ENCODE measurements around the gene KRT15. TPM values are rescaled to one million over a fixed set of nuclear protein-coding genes. Genes with fewer than 3 reads are reported as not detected.

The KRT15 gene
- total and polyA plus RNA-seq, 7 experiments from 2014 or later, result not detected

DNA sequence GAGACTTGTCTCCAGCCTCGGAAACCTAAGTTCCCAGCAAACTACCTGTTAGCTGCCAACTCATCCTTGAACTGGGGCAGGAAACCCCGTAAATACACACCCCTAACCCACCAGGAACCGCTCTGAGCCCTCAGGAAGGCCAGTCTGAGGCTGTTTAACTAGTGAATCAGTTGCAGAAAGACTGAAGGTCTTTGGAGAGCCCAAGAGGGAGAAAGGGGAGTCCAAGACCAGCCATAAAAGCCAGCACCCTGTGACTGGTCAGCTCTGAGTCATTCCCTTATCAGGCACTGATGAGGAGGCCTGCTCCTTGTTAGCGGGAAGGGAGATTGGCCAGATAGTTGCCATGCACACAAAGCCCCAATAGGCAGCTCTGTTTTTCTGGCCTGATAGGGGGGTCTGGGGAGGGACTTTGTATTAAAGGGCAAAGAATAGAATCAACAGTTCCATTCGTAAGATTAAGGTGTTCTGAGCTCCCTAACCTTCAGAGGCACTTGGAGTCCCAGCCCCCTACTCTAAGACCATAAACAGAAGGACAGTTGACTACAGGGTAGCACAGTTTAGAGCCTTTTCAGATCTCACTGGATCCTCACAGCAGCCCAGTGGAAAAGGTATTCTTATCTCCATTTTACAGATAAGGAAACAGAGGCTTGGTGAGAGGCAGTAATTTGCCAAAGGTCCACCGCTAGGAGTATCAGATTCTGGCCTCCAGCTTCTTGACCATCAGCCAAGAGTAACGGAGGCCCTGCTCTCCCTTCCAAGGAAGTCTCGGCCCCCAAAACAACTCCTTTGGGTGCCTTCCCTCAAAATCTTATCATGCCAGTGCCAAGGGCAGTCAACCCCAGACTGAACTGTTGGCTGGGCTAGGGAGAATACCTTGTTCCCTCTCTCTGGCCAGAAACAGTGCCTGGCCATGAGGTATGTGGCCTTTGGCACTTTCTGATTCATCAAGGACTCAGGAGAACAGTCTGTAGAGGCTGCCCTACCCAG, 11.7 kb upstream of the KRT15 start:
- Histone ChIP-seq H3K36me3 (ENCODE audit: control insufficient read depth in 2 of 3, insufficient read depth in 3 of 3, low read length in 3 of 3) (no peaks in the 10 kb centered on the region), H3K4me1 (ENCODE audit: control insufficient read depth in 2 of 2, insufficient read depth in 2 of 2, low read length in 2 of 2) (peaks cover 0 to 4% of the 10 kb centered on the region in 2 donors), H3K9me3 (ENCODE audit: control insufficient read depth in 2 of 3, low read length in 3 of 3) (no peaks in the 10 kb centered on the region), H3K4me3 (ENCODE audit: low read length) (no peak overlapping the region), H3K27ac (ENCODE audit: low read depth, low read length) (no peak overlapping the region), H3K27me3 (ENCODE audit: control insufficient read depth in 2 of 2, insufficient read depth in 2 of 2, low read length in 2 of 2) (peaks cover 3 to 23% of the 10 kb centered on the region in 2 donors)
- ChIA-PET POLR2A (no interaction called here), CTCF (interaction anchor here (1.1 kb wide), 1 partner anchor 18 kb away, joined by 3 read pairs; no protein-coding TSS in a partner anchor)
- ATAC-seq (no peak), DNase-seq (no peak)
- no peaks in the 10 kb centered on the region for H3K36me3 Mint-ChIP-seq
- no peak overlapping the region for H3K27ac Mint-ChIP-seq
- peaks cover 36 to 76% (median 41%) of the 10 kb centered on the region in 5 donors for H3K27me3 Mint-ChIP-seq
- no peaks in the 10 kb centered on the region for H3K9me3 Mint-ChIP-seq
- peaks cover 0 to 21% (median 4%) of the 10 kb centered on the region in 7 donors for H3K4me1 Mint-ChIP-seq
- no peak overlapping the region for H3K4me3 Mint-ChIP-seq
- intact Hi-C loops (cut with micrococcal nuclease), result no loop called here

DNA sequence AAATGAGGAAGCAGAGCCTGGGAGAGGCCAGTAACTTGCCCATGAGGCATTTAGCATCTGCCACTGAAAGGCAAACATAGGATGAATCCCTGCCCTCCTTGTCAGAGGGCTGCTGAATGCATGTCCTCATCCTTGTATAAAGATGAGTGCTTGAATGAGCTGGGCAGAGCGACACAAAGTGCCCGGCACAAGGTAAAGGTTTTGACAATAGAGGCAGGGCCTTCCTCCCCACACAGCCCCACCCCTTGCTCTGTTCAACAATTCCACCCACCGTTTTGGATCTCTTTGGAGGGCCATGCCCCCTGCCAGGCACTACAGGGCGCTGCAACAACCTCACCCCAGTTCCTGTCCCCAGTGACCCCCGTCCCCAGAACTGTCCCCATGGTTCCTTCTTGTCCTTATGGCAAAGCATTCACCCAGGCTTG, 10.8 kb upstream of the KRT15 start:
- Histone ChIP-seq H3K36me3 (ENCODE audit: control insufficient read depth in 2 of 3, insufficient read depth in 3 of 3, low read length in 3 of 3) (no peaks in the 10 kb centered on the region), H3K9me3 (ENCODE audit: control insufficient read depth in 2 of 3, low read length in 3 of 3) (no peaks in the 10 kb centered on the region), H3K4me1 (ENCODE audit: control insufficient read depth in 2 of 2, insufficient read depth in 2 of 2, low read length in 2 of 2) (peaks cover 0 to 4% of the 10 kb centered on the region in 2 donors), H3K27ac (ENCODE audit: low read depth, low read length) (no peak overlapping the region), H3K27me3 (ENCODE audit: control insufficient read depth in 2 of 2, insufficient read depth in 2 of 2, low read length in 2 of 2) (peaks cover 3 to 23% of the 10 kb centered on the region in 2 donors), H3K4me3 (ENCODE audit: low read length) (no peak overlapping the region)
- H3K36me3 Mint-ChIP-seq, result no peaks in the 10 kb centered on the region
- CTCF ChIA-PET, result interaction anchor here (1.1 kb wide), 1 partner anchor 19 kb away, joined by 4 read pairs; no protein-coding TSS in a partner anchor
- H3K9me3 Mint-ChIP-seq, result no peaks in the 10 kb centered on the region
- DNase-seq (no peak), ATAC-seq (no peak)
- H3K4me3 Mint-ChIP-seq, result peak overlapping the region in 4 of 10 donors; percentile 24 to 83 (median 72)
- peaks cover 0 to 21% (median 4%) of the 10 kb centered on the region in 7 donors for H3K4me1 Mint-ChIP-seq
- POLR2A ChIA-PET, result no interaction called here
- intact Hi-C loops (cut with micrococcal nuclease), result no loop called here
- peaks cover 34 to 72% (median 39%) of the 10 kb centered on the region in 5 donors for H3K27me3 Mint-ChIP-seq
- no peak overlapping the region for H3K27ac Mint-ChIP-seq

DNA sequence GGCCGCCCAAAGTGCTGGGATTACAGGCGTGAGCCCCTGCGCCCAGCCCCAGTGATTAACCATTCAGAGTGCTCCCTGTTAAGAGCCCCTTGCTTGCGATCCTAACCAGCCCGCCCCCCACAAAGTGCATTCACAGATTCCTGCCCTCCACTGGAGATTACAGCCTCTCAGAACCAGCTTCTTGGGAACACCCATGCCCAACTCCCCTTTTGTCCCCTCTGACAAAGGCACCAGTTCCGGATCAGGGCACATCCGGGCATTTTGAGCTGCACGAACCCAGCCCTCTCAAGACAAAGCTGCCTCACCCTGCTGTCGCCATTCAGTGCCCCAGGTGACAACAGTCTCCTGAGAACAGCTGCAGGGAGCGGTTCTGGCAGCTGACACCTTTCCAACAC, 10.3 kb upstream of the KRT15 start:
- ATAC-seq (no peak), DNase-seq (no peak)
- Histone ChIP-seq H3K4me3 (ENCODE audit: low read length) (no peak overlapping the region), H3K4me1 (ENCODE audit: control insufficient read depth in 2 of 2, insufficient read depth in 2 of 2, low read length in 2 of 2) (peaks cover 0 to 4% of the 10 kb centered on the region in 2 donors), H3K27me3 (ENCODE audit: control insufficient read depth in 2 of 2, insufficient read depth in 2 of 2, low read length in 2 of 2) (peaks cover 3 to 23% of the 10 kb centered on the region in 2 donors), H3K27ac (ENCODE audit: low read depth, low read length) (no peak overlapping the region), H3K36me3 (ENCODE audit: control insufficient read depth in 2 of 3, insufficient read depth in 3 of 3, low read length in 3 of 3) (no peaks in the 10 kb centered on the region), H3K9me3 (ENCODE audit: control insufficient read depth in 2 of 3, low read length in 3 of 3) (no peaks in the 10 kb centered on the region)
- Mint-ChIP-seq H3K27ac (no peak overlapping the region), H3K9me3 (no peaks in the 10 kb centered on the region), H3K27me3 (peaks cover 34 to 72% (median 39%) of the 10 kb centered on the region in 5 donors), H3K4me1 (peaks cover 0 to 21% (median 4%) of the 10 kb centered on the region in 7 donors), H3K4me3 (peak overlapping the region in 9 of 10 donors; percentile 16 to 83 (median 40)), H3K36me3 (no peaks in the 10 kb centered on the region)
- POLR2A ChIA-PET, result no interaction called here
- CTCF ChIA-PET, result interaction anchor here (1.1 kb wide), 1 partner anchor 20 kb away, joined by 4 read pairs; no protein-coding TSS in a partner anchor
- intact Hi-C loops (cut with micrococcal nuclease), result no loop called here

DNA sequence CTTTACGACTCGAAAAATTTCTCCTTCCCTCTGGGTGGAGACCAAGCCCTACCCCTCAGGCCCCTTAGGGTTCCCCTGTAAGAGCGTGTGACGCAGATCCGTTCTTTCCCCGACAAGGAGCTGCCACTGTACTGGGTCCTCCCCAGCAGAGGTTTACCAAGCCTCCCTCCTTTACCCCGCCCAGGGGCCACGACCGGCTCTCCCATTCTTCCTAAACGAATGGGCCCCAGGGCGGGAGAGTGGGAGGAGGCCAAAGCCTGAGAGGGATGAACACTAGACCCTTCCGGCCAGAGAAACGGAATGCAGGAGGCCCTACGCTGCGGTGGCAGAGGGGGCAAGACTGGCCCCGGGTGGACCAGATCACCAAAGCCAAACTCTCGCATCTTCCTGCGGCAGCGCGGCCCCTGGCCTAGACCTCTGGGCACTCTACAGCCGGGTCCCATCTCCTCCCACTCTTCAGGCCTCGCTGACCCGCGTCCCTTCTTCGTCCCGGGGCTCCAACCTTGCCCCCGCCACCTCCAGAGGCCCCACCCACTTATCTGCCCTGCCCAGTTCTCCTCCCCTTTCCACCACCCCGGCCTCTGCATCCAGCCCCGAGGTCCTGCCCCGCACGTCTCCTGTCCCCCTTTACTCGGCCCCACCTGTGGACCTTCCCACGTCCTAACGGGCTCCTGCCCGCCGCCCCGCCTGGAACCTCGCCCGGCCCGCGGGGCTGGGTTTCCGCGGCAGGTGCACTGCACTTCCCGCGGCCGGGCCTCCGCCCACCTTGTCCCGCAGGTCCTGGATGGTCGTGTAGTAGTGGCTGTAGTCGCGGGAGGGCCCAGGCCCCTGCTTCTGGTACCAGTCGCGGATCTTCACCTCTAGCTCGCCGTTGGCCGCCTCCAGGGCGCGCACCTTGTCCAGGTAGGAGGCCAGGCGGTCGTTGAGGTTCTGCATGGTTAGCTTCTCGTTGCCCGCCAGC, 8.7 kb upstream of the KRT15 start:
- peaks cover 30 to 65% (median 39%) of the 10 kb centered on the region in 5 donors for H3K27me3 Mint-ChIP-seq
- no peaks in the 10 kb centered on the region for H3K36me3 Mint-ChIP-seq
- peaks cover 0 to 4% of the 10 kb centered on the region in 2 donors for H3K4me1 ChIP-seq (ENCODE audit: control insufficient read depth in 2 of 2, insufficient read depth in 2 of 2, low read length in 2 of 2)
- no peaks in the 10 kb centered on the region for H3K9me3 Mint-ChIP-seq
- ChIA-PET CTCF (interaction anchor here (0.6 kb wide), 1 partner anchor 41 kb away, joined by 3 read pairs; no protein-coding TSS in a partner anchor), POLR2A (no interaction called here)
- DNase-seq, result peak in 3 of 9 donors; percentile 6 to 11 (median 9)
- H3K4me3 Mint-ChIP-seq, result peak overlapping the region in 9 of 10 donors; percentile 46 to 83 (median 65)
- H3K27ac Mint-ChIP-seq, result no peak overlapping the region
- H3K4me3 ChIP-seq (ENCODE audit: low read length), result peak overlapping the region; percentile 39
- intact Hi-C loops (cut with micrococcal nuclease), result no loop called here
- H3K4me1 Mint-ChIP-seq, result peaks cover 0 to 21% (median 4%) of the 10 kb centered on the region in 7 donors
- peak; percentile 24 for ATAC-seq
- no peaks in the 10 kb centered on the region for H3K36me3 ChIP-seq (ENCODE audit: control insufficient read depth in 2 of 3, insufficient read depth in 3 of 3, low read length in 3 of 3)
- H3K27ac ChIP-seq (ENCODE audit: low read depth, low read length), result no peak overlapping the region
- no peaks in the 10 kb centered on the region for H3K9me3 ChIP-seq (ENCODE audit: control insufficient read depth in 2 of 3, low read length in 3 of 3)
- peaks cover 3 to 23% of the 10 kb centered on the region in 2 donors for H3K27me3 ChIP-seq (ENCODE audit: control insufficient read depth in 2 of 2, insufficient read depth in 2 of 2, low read length in 2 of 2)

DNA sequence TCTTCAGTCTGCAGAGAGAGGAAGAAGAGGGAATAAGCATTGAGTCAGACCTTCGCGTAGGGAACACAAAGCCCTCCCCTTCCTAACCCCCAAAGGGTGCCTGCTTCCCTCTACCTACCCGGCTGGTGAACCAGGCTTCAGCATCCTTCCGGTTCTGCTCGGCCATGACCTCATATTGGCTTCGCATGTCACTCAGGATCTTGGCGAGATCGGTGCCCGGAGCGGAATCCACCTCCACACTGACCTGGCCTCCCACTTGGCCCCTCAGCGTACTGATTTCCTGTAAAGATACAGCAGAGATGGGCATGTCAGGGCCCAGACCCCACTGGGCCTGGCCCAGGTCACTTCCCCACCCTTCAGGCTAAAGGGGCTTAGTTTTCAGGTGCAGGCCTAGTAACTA, 5.6 kb upstream of the KRT15 start:
- H3K36me3 Mint-ChIP-seq, result no peaks in the 10 kb centered on the region
- ChIA-PET CTCF (no interaction called here), POLR2A (no interaction called here)
- no peak for ATAC-seq
- no peak overlapping the region for H3K4me3 Mint-ChIP-seq
- Histone ChIP-seq H3K9me3 (ENCODE audit: control insufficient read depth in 2 of 3, low read length in 3 of 3) (no peaks in the 10 kb centered on the region), H3K27ac (ENCODE audit: low read depth, low read length) (no peak overlapping the region), H3K4me1 (ENCODE audit: control insufficient read depth in 2 of 2, insufficient read depth in 2 of 2, low read length in 2 of 2) (peaks cover 0 to 4% of the 10 kb centered on the region in 2 donors), H3K27me3 (ENCODE audit: control insufficient read depth in 2 of 2, insufficient read depth in 2 of 2, low read length in 2 of 2) (peaks cover 2 to 19% of the 10 kb centered on the region in 2 donors), H3K4me3 (ENCODE audit: low read length) (no peak overlapping the region), H3K36me3 (ENCODE audit: control insufficient read depth in 2 of 3, insufficient read depth in 3 of 3, low read length in 3 of 3) (no peaks in the 10 kb centered on the region)
- no peak for DNase-seq
- H3K4me1 Mint-ChIP-seq, result peaks cover 0 to 16% (median 4%) of the 10 kb centered on the region in 7 donors
- intact Hi-C loops (cut with micrococcal nuclease), result no loop called here
- H3K27me3 Mint-ChIP-seq, result peaks cover 19 to 37% (median 24%) of the 10 kb centered on the region in 5 donors
- H3K27ac Mint-ChIP-seq, result no peak overlapping the region
- H3K9me3 Mint-ChIP-seq, result no peaks in the 10 kb centered on the region

DNA sequence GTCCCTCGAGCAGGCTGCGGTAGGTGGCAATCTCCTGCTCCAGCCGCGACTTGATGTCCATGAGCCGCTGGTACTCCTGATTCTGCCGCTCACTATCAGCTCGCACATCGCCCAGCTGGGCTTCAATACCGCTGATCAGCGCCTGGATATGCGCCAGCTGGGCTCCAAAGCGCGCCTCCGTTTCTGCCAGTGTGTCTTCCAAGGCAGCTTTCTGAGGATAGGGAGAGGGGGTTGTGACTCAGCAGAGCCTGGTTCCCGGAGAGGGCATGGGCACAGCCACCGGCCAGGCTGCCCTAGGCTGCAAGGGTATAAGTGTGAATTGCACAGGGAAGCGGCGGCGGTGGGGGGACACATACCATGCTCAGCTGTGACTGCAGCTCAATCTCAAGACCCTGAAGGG, 5.1 kb upstream of the KRT15 start:
- DNase-seq (no peak), ATAC-seq (no peak)
- H3K27me3 Mint-ChIP-seq, result peaks cover 14 to 32% (median 20%) of the 10 kb centered on the region in 5 donors
- CTCF ChIA-PET, result no interaction called here
- peaks cover 0 to 4% of the 10 kb centered on the region in 2 donors for H3K4me1 ChIP-seq (ENCODE audit: control insufficient read depth in 2 of 2, insufficient read depth in 2 of 2, low read length in 2 of 2)
- POLR2A ChIA-PET, result no interaction called here
- no peaks in the 10 kb centered on the region for H3K9me3 Mint-ChIP-seq
- intact Hi-C loops (cut with micrococcal nuclease), result no loop called here
- no peak overlapping the region for H3K4me3 ChIP-seq (ENCODE audit: low read length)
- no peak overlapping the region for H3K4me3 Mint-ChIP-seq
- no peaks in the 10 kb centered on the region for H3K9me3 ChIP-seq (ENCODE audit: control insufficient read depth in 2 of 3, low read length in 3 of 3)
- no peak overlapping the region for H3K27ac ChIP-seq (ENCODE audit: low read depth, low read length)
- peak overlapping the region in 1 of 9 donors; percentile 26 for H3K27ac Mint-ChIP-seq
- H3K27me3 ChIP-seq (ENCODE audit: control insufficient read depth in 2 of 2, insufficient read depth in 2 of 2, low read length in 2 of 2), result peaks cover 0 to 15% of the 10 kb centered on the region in 2 donors
- H3K36me3 Mint-ChIP-seq, result no peaks in the 10 kb centered on the region
- peaks cover 0 to 11% (median 4%) of the 10 kb centered on the region in 7 donors for H3K4me1 Mint-ChIP-seq
- H3K36me3 ChIP-seq (ENCODE audit: control insufficient read depth in 2 of 3, insufficient read depth in 3 of 3, low read length in 3 of 3), result no peaks in the 10 kb centered on the region
